Activated T-cell treated with anti-CD3 and anti-CD28 coated beads, Interleukin-2, amount 50 U/mL, for 4 hours (primary cell): Measurements from ENCODE around the gene YY1. TPM values are rescaled to one million over a fixed set of nuclear protein-coding genes. Genes with fewer than 3 reads are reported as not detected.
"Not testable (repeated sequence)": the region's sequence is repeated elsewhere in the genome, so short reads cannot be mapped to it uniquely, and the experiment has no call there.

Experiments used
- ATAC-seq, 2 donors: fragments of 200-7000 bp; cut with Tn5 transposase; one replicate each; pipeline ENCODE4 v1.10.0; 2021
- DNase-seq: peaks from one replicate; pipeline ENCODE4 v3.0.0-alpha.2; 2020
- H3K27me3 Mint-ChIP-seq: one replicate; pipeline ENCODE4 v1.8.0; 2021; ENCODE audit warnings: low read depth, mixed read lengths
- H3K36me3 Mint-ChIP-seq: one replicate; pipeline ENCODE4 v1.8.0; 2022; ENCODE audit warnings: mixed read lengths; ENCODE audit not compliant: insufficient read depth
- H3K4me1 Mint-ChIP-seq: one replicate; pipeline ENCODE4 v1.8.0; 2021; ENCODE audit warnings: low read depth, mixed read lengths
- H3K4me3 Mint-ChIP-seq: one replicate; pipeline ENCODE4 v1.8.0; 2021; ENCODE audit warnings: mild to moderate bottlenecking, moderate library complexity, mixed read lengths
- H3K9me3 Mint-ChIP-seq: one replicate; pipeline ENCODE4 v1.8.0; 2021; ENCODE audit warnings: mixed read lengths
- total RNA-seq, 3 donors: library from RNA; stranded (reverse); gene quantifications; one replicate each; pipeline ENCODE4 v1.2.1, GENCODE V29; 2021

YY1 gene
- 10 to 100 TPM; 81.3 to 90.1 (median 88.3) TPM for total RNA-seq

DNA sequence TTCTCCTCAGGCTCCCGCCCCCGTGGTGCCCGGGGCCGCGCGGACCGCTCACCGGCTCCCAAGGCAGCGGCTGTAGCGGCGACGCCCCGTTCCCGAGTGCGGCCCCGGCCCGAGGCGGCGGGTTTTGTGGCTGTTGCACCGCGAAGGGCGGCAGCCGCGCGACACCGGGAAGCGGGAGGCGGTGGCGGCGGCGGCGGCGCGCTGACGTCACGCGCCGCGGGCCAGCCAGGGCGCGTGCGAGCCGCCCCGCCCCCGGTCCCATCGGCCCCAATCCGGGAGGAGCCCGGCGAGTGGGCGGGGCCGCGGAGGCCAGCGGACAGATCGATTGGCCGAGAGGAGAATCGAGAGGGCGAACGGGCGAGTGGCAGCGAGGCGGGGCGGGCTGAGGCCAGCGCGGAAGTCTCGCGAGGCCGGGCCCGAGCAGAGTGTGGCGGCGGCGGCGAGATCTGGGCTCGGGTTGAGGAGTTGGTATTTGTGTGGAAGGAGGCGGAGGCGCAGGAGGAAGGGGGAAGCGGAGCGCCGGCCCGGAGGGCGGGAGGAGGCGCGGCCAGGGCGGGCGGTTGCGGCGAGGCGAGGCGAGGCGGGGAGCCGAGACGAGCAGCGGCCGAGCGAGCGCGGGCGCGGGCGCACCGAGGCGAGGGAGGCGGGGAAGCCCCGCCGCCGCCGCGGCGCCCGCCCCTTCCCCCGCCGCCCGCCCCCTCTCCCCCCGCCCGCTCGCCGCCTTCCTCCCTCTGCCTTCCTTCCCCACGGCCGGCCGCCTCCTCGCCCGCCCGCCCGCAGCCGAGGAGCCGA, at the start of gene YY1:
Gene YY1 (plus strand): TSS at position 726 of the 792 bp plus-strand sequence. CDS start 101 bp downstream, outside the sequence.
- H3K36me3 Mint-ChIP-seq = peaks cover 20% of the 10 kb centered on the region

DNA sequence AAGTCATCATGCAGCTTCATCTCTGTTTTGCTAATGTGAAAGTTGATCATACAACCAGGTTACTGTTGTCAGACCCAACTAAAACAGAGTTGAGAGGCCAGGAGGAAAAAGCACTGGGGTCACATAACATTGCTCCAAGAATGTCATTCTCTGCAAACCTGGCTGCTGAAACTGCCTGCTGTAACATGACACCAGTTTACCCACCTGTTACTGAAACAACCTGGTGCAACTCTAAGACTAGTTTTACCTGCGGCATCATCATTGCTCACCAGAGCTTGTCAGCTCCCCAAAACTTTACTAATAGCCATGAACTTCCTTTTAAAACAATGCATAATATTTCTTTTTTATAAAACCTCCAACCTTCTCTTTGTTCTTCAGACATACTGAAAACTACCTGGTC, 48.8 kb upstream of the YY1 start:
- Mint-ChIP-seq H3K4me1 (peaks cover 10% of the 10 kb centered on the region), H3K36me3 (no peaks in the 10 kb centered on the region), H3K4me3 (no peak overlapping the region), H3K27me3 (no peaks in the 10 kb centered on the region), H3K9me3 (no peaks in the 10 kb centered on the region)
- ATAC-seq = no peak
- no peak for DNase-seq

More for the DNA sequence above, at the start of gene YY1:
- Mint-ChIP-seq H3K4me1 (peaks cover 58% of the 10 kb centered on the region), H3K4me3 (peak within 1 kb of the TSS; percentile 95), H3K9me3 (no peaks in the 10 kb centered on the region), H3K27me3 (no peaks in the 10 kb centered on the region)
- ATAC-seq (peak; percentile 86 to 88), DNase-seq (peak; percentile 99)

DNA sequence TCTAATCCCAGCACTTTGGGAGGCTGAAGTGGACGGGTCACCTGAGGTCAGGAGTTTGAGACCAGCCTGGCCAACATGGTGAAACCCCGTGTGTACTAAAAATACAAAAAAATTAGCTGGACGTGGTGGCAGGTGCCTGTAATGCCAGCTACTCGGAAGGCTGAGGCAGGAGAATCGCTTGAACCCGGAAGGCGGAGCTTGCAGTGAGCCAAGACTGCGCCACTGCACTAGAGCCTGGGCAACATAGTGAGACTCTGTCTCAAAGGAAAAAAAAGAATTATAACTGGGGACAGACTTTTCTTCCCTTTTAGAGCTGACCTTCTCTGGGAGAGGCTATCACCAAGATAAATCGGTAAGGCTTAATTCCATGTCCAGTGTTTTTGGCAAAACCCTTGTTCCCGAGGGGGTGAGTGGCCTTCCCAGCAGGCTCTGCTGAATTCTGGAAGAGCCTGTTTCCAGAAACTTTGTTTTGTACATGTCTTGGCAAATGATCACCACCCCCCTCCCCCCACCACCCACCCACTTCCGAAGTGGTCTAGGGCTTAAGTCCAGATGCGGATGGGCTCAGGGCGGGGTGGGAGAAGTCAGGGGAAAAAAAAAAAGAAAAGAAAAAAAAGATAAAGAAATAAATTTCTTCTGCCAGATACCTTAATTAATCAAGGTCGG, 47.2 kb upstream of the YY1 start:
- H3K36me3 Mint-ChIP-seq = no peaks in the 10 kb centered on the region
- DNase-seq (no peak), ATAC-seq (no peak)
- H3K9me3 Mint-ChIP-seq = no peaks in the 10 kb centered on the region
- H3K4me1 Mint-ChIP-seq = peaks cover 10% of the 10 kb centered on the region
- no peak overlapping the region for H3K4me3 Mint-ChIP-seq
- no peaks in the 10 kb centered on the region for H3K27me3 Mint-ChIP-seq

DNA sequence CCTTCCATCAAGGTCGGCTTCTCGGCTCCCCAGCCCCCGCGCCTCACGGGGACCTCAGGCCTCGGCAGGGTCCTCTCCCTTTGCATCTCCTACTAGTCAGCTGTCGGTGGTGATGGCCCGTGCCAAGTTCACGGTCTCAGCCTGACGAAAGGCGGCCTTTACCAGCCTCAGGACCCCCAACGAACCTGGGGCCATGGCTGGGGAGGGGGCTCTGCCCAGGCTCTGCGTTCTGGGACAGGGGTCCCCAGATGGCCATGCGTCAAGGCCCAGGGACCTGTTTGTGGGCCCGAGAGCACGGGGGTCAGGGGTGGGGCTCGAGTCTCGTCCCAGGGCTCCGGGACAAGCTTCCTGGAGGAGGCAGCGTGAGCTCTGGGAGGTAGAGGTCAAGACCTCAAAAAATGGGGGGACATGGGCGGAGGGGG, 46.7 kb upstream of the YY1 start:
- Mint-ChIP-seq H3K4me3 (peak overlapping the region; percentile 66), H3K4me1 (peaks cover 10% of the 10 kb centered on the region), H3K27me3 (no peaks in the 10 kb centered on the region), H3K9me3 (no peaks in the 10 kb centered on the region), H3K36me3 (no peaks in the 10 kb centered on the region)
- DNase-seq (no peak), ATAC-seq (no peak)

DNA sequence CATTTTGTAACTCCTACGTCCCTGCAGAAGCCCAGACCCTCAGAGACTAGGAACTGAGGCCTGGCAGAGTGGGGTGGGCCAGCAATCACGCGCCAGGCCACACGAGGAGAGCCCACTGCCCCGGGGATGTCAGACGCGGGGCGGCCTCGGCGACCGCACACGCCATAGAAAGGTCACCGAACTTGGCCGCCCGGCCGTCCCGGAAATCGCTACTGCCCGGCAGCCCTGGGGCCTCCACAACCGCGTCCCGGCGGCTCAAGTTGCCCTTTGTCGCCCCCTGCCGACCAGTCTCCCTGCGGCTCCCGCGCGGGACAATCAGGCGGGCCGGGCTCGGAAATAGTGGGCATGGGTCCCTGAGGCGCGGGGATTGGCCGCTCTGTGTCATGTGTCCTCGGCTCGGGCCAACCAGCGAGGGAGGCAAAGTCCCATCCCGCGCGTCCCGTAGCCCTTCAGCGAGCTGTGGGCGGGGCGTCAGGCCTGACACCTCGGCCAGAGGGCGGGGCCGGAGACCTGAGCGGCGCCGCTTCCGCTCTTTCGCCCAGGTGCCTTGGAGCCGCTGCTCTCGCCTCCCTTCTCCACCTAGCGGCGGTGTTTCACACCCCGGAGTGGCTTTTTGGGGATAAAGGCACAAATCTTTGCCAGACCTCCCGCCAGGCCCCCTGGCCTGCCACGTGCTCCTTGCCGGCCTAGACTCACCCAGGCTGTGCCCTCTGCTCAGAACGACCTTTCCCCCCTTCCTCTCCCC, 46.1 kb upstream of the YY1 start:
- Mint-ChIP-seq H3K4me1 (peaks cover 10% of the 10 kb centered on the region), H3K4me3 (peak overlapping the region; percentile 66), H3K9me3 (no peaks in the 10 kb centered on the region), H3K36me3 (no peaks in the 10 kb centered on the region), H3K27me3 (no peaks in the 10 kb centered on the region)
- peak; percentile 99 to 100 for ATAC-seq
- DNase-seq = peak; percentile 99

DNA sequence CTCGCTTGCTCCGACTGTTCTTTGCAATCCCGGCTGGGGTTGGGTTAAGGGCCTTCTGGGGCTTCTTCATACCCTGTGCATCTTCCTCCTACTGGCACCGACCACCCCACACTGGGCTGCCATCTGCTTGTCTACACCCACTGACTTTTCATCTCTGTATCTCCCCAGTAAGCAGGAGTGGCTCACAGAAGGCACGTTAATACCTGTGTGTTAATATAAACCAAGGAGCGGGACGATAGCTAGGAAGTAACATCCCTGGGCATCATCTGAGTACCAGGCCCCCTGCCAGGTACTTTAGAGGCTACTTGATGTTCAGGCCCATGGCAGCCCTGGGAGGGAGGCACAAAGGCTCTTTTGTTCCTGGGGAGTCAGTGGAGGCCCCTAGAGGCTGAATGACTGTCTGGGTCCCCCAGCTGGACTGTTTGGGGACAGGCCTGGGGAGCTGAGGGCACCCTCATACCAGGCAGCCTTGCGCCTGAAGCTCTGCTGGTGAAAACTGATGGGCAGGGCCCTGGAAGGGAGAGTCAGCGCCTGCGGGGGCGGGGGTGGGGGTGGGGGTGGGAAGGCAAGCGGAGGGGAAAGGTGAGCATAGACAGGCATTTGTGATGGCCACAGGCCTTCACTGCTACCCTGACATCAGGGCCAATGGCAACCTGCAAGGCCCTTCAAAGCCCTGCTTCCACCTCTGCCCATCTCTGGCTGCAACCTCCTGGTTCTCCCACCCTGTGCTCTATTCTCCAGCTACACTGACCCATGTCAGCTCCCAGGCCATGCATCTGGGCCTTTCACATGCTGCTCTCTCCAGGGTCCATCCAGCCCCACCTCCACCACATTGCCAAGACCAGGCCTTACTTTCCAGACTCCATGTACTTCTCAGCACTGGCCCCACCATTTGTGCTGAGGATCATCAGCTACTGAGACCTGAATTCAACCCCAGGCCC, 45.3 kb upstream of the YY1 start:
- ATAC-seq = peak; percentile 3 to 6
- H3K4me1 Mint-ChIP-seq = peaks cover 10% of the 10 kb centered on the region

DNA sequence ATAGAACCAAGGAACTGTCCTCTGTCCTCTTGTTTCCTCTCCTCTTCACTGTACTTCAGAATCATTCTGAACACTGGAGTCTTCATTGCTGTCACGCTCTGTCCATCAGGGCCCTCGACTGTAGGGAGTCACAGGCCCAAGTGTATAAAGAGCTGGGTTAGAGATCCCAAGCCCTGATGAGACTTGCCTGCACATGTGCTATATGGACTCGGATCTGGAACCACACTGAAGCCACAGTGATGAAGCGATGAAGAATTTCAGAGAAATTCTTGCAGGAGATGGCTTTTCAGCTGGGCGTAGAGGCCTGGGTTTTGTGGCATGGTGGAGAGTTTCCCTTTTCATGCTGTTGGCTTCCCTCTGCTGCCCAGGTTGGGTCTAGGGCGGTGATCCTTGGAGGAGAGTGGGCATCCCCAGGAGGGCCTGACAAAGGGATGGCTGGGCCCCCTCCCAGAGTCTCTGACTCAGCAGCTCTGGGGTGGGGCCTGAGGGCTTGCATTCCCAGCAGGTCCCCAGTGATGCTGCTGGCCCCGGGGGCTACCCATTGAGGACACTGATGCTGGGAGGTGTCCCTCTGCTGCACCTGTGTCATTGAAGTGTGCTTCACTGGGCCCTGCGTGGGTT, 39.6 kb upstream of the YY1 start:
- ATAC-seq (no peak), DNase-seq (no peak)
- Mint-ChIP-seq H3K27me3 (no peaks in the 10 kb centered on the region), H3K36me3 (no peaks in the 10 kb centered on the region), H3K4me1 (peaks cover under 1% of the 10 kb centered on the region), H3K9me3 (no peaks in the 10 kb centered on the region), H3K4me3 (no peak overlapping the region)

More for the DNA sequence above, 45.3 kb upstream of the YY1 start:
- H3K4me3 Mint-ChIP-seq = peak overlapping the region; percentile 66
- H3K9me3 Mint-ChIP-seq = no peaks in the 10 kb centered on the region
- no peak for DNase-seq
- no peaks in the 10 kb centered on the region for H3K36me3 Mint-ChIP-seq
- no peaks in the 10 kb centered on the region for H3K27me3 Mint-ChIP-seq

DNA sequence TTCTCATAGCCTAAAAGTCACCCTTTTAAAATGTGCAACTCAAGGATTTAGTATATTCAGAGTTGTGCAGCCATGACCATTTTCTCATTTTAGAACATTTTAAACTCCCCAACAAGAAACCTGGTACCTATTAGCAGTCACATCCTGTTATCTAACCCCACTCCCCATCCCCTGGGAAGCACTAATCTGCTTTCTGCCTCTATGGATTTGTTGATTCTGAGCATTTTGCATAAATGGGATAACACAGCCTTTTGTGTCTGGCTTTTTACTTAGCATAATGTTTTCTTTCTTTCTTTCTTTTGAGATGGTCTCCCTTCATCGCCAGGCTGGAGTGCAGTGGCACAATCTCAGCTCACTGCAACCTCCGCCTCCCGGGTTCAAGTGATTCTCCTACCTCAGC, 38.6 kb upstream of the YY1 start:
- ATAC-seq (no peak), DNase-seq (no peak)
- no peaks in the 10 kb centered on the region for H3K27me3 Mint-ChIP-seq
- no peaks in the 10 kb centered on the region for H3K9me3 Mint-ChIP-seq
- no peaks in the 10 kb centered on the region for H3K36me3 Mint-ChIP-seq
- no peak overlapping the region for H3K4me3 Mint-ChIP-seq
- no peaks in the 10 kb centered on the region for H3K4me1 Mint-ChIP-seq

DNA sequence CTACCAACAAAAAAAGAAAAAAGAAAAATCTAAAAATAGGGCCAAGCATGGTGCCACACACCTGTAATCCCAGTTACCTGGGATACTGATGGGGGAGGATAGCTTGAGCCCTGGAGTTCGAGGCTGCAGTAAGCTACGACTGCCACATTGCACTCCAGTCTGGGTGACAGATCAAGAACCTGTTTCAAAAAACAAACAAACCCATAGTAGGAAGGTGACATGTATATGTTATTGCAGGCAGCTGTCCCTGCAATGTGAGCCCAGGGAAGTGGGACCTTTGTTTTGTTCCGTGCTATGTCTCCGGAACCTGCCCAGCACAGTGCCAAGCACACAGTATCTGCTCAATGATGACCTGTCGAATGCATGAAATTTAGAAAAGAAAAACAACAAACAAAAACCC, 37.2 kb upstream of the YY1 start:
- Mint-ChIP-seq H3K4me3 (no peak overlapping the region), H3K9me3 (no peaks in the 10 kb centered on the region), H3K36me3 (no peaks in the 10 kb centered on the region), H3K27me3 (no peaks in the 10 kb centered on the region), H3K4me1 (no peaks in the 10 kb centered on the region)
- DNase-seq (no peak), ATAC-seq (no peak)

DNA sequence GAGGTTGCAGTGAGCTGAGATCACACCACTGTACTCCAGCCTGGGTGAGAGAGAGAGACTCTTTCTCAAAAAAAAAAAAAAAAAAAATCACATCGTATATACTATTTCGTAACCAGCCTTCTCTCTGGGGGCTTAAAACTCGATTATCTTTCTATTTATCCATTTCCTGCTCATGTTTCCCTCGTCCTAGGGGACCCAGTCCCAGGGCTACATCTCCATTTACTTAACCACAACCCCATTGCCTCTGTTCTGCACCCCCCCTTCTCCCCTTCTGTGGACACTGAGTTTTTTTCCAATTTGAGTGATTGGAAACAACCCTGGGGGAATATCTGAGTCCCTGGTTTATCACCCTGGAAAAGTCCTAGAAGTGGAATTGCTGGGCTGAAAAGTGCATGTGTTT, 36.2 kb upstream of the YY1 start:
- H3K27me3 Mint-ChIP-seq = no peaks in the 10 kb centered on the region
- DNase-seq (no peak), ATAC-seq (no peak)
- no peaks in the 10 kb centered on the region for H3K36me3 Mint-ChIP-seq
- no peaks in the 10 kb centered on the region for H3K4me1 Mint-ChIP-seq
- H3K9me3 Mint-ChIP-seq = no peaks in the 10 kb centered on the region
- no peak overlapping the region for H3K4me3 Mint-ChIP-seq

DNA sequence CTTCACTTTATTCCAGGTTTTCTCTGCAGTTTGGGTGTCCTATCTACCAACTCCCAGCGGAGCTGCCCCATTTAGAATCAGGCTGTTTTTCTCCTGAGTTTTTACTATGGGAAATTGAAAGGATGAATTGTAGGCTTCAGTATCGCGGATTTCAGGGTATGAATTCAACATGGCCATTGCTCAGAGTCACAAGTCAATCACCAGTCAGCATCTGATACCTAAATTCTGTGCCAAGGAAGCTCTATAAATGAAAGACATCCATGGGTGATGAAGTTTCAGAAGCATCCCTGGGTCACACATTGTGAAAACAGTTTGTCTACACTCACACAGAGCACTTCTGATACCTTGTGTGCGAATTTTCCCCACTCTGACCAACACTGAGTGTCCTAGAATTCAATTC, 35.8 kb upstream of the YY1 start:
- Mint-ChIP-seq H3K27me3 (no peaks in the 10 kb centered on the region), H3K9me3 (no peaks in the 10 kb centered on the region), H3K4me3 (no peak overlapping the region), H3K4me1 (no peaks in the 10 kb centered on the region), H3K36me3 (no peaks in the 10 kb centered on the region)
- no peak for DNase-seq
- no peak for ATAC-seq

DNA sequence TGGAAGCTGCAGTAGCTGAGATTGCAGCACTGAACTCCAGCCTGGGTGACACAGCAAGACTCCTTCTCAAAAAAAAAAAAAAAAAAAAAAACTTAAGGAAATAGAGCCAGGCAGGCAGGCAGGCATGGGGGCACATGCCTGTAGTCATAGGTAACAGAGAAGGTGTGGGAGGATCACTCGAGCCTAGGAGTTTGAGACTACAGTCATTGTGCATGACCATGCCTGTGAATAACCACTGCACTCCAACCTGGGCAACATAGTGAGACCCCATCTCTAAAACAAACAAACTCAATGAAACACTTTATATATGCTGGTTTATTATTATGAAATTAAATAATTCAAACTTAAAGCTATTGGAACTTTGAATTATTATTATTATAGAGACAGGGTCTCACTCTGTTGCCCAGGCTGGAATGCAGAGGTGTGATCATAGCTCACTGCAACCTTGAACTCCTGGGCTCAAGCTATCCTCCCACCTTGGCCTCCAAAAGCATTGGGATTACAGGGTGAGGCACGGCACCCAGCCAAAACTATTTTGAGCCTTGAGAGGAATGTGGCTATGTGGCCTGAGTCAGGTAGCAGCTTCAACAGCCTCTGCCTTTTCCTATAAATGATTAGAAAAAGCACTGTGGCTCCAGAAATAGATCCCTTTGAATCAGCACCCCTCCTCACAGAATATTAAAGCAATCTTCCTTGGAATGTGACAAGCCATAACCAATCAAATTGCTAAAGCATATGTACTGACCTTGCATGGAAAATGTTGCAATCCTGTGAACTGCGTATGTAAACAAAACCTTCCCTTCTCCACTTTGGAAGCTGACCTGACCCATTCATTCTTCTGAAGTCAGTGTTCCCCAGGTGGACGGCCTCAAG, 34.7 kb upstream of the YY1 start:
- DNase-seq = no peak
- no peak for ATAC-seq
- Mint-ChIP-seq H3K9me3 (no peaks in the 10 kb centered on the region), H3K4me1 (no peaks in the 10 kb centered on the region), H3K36me3 (no peaks in the 10 kb centered on the region), H3K4me3 (no peak overlapping the region), H3K27me3 (no peaks in the 10 kb centered on the region)

DNA sequence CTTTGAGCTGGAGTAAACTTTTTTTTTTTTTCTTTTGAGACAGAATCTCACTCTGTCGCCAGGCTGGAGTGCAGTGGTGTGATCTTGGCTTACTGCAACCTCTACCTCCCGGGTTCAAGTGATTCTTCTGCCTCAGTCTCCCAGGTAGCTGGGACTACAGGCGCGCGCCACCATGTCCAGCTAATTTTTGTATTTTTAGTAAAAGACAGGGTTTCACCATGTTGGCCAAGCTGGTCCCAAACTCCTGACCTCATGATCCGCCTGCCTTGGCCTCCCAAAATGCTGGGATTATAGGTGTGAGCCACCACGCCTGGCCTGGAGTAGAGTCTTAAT, 34.1 kb upstream of the YY1 start:
- ATAC-seq, H3K9me3 Mint-ChIP-seq, H3K27me3 Mint-ChIP-seq, DNase-seq, H3K36me3 Mint-ChIP-seq, H3K4me1 Mint-ChIP-seq, H3K4me3 Mint-ChIP-seq: not testable (repeated sequence)
